Adrenal gland (tissue), 12 donors: Measurements from ENCODE around the gene TMA16. TPM values are rescaled to one million over a fixed set of nuclear protein-coding genes. Genes with fewer than 3 reads are reported as not detected.

ENCODE experiments used
- DNase-seq, 7 donors: peaks; one replicate each; pipeline ENCODE4 v3.0.0-alpha.2; 2019 to 2020
- H3K27ac ChIP-seq, 5 donors: fragments of 200-600 bp; sonication (generic) in 4 of 5; 1 replicate in 3 of 5; 2 replicates in 2 of 5; pipeline versions ENCODE4 v1.5.1 to v1.8.0; 2016 to 2020; ENCODE audit warnings: mild to moderate bottlenecking in 1 of 5
- H3K27me3 ChIP-seq: fragments of 200-600 bp; 2 replicates; pipeline ENCODE4 v1.8.0; 2021
- H3K36me3 ChIP-seq, 2 donors: fragments of 200-600 bp; replicated peaks in 1 of 2; 1 replicate in 1 of 2; 2 replicates in 1 of 2; pipeline versions ENCODE4 v1.5.1 to v1.8.0; 2018 to 2022
- H3K4me1 ChIP-seq, 2 donors: fragments of 200-600 bp; replicated peaks in 1 of 2; 1 replicate in 1 of 2; 2 replicates in 1 of 2; pipeline versions ENCODE4 v1.5.1 to v1.8.0; 2018 to 2021
- H3K4me3 ChIP-seq, 4 donors: fragments of 200-600 bp; sonication (generic) in 3 of 4; one replicate each; pipeline ENCODE4 v1.5.1; 2016 to 2018
- H3K9me3 ChIP-seq, 3 donors: fragments of 200-600 bp; sonication (generic) in 1 of 3; replicated peaks in 1 of 3; 1 replicate in 2 of 3; 2 replicates in 1 of 3; pipeline versions ENCODE4 v1.5.1 to v1.8.0; 2016 to 2021
- CTCF ChIP-seq, 6 experiments: fragments of 450-650 bp in 4 of 6; fragments of 200-600 bp in 2 of 6; sonication (generic) in 1 of 6; IDR thresholded peaks; 1 replicate in 5 of 6; 2 replicates in 1 of 6; pipeline versions ENCODE4 v1.5.1 to v1.8.0; 2016 to 2021; ENCODE audit warnings: antibody characterized with exemption in 6 of 6, mild to moderate bottlenecking in 2 of 6, moderate library complexity in 1 of 6
- POLR2A ChIP-seq, 2 donors: fragments of 450-650 bp; IDR thresholded peaks; one replicate each; pipeline ENCODE4 v1.6.1; 2017; ENCODE audit warnings: antibody characterized with exemption in 2 of 2, mild to moderate bottlenecking in 2 of 2, moderate library complexity in 1 of 2
- WGBS, 4 donors: extraction: QIAGEN DNeasy Blood & Tissue Kit in 2 of 4; methylation state at CpG; one replicate each; pipeline versions ENCODE4 v1.1.5 to v1.1.7; 2013 to 2017; 5-methylcytosine and 5-hydroxymethylcytosine counted together
- intact Hi-C, 2 donors: fragments of 100-400 bp; cut with DNase I; formaldehyde crosslinking; loops; one replicate each; pipeline versions ENCODE4 v1.14.1 to v1.15.0; 2022 to 2023
- polyA plus RNA-seq, 3 donors: library from polyadenylated mRNA; stranded (reverse); fragments of 200-250 nt in 2 of 3; fragments of 350-450 nt in 1 of 3; fragmentation: Illumina TruSeq in 1 of 3; extraction: RNeasy Lipid Tissue Mini Kit (QIAGEN cat#74804) in 1 of 3; gene quantifications; one replicate each; pipeline ENCODE4 v1.2.3, GENCODE V29; 2013 to 2014
- total RNA-seq, 9 donors: library from RNA; depleted of rRNA in 4 of 9; stranded (reverse); fragments of >200 nt in 4 of 9; fragments of 120-200 nt in 1 of 9; fragmentation: NEBNext Ultra II Directional in 1 of 9; extraction: Animal tissue kit (Norgen Biotek cat#: 25700) in 1 of 9; gene quantifications; one replicate each; pipeline versions ENCODE4 v1.1.0 to v1.2.4, GENCODE V29; 2013 to 2023
- donor health status: healthy with polysubstance abuse.
- donor health status: Bipolar disorder and iron deficiency.
- donor health status: DM: yes; HTN: yes; CAD: no.
- donor health status: DM: no; HTN: no; CAD: no.
- donor health status: DM: no; HTN: no; CAD: no.
- donor health status: DM: yes; HTN: yes; CAD: no.

TMA16 gene
- total and polyA plus RNA-seq, 12 donors = 7.7 to 63.1 (median 17.8) TPM

- Histone ChIP-seq H3K4me1 (no peaks in the 10 kb centered on the region), H3K4me3 (no peak overlapping the region), H3K36me3 (no peaks in the 10 kb centered on the region), H3K9me3 (no peaks in the 10 kb centered on the region), H3K27ac (no peak overlapping the region), H3K27me3 (no peaks in the 10 kb centered on the region)
- no peak for DNase-seq
- 79 to 89% (median 84%) methylated on average over 2 of the region's 2 CpGs for WGBS, 4 donors
- TF ChIP-seq POLR2A (IDR thresholded peaks at IDR 0.05) (no peak), CTCF (IDR thresholded peaks at IDR 0.05) (no peak)
- intact Hi-C loops = no loop called here
Measured at GRCh38 chr4:163564221-163564720, 69.8 kb downstream of the TMA16 start.

GRCh38 chr4:163565226-163566135 lies 71.0 kb downstream of the TMA16 start:
- TF ChIP-seq POLR2A (IDR thresholded peaks at IDR 0.05) (no peak), CTCF (IDR thresholded peaks at IDR 0.05) (no peak)
- intact Hi-C loops = no loop called here
- DNase-seq = no peak
- Histone ChIP-seq H3K27ac (no peak overlapping the region), H3K27me3 (no peaks in the 10 kb centered on the region), H3K9me3 (no peaks in the 10 kb centered on the region), H3K4me1 (no peaks in the 10 kb centered on the region), H3K4me3 (no peak overlapping the region), H3K36me3 (no peaks in the 10 kb centered on the region)
- 34 to 40% (median 37%) methylated on average over 5 of the region's 5 CpGs for WGBS, 4 donors

GRCh38 chr4:163566257-163566796 lies 71.8 kb downstream of the TMA16 start:
- Histone ChIP-seq H3K4me3 (no peak overlapping the region), H3K9me3 (no peaks in the 10 kb centered on the region), H3K36me3 (no peaks in the 10 kb centered on the region), H3K4me1 (no peaks in the 10 kb centered on the region), H3K27ac (no peak overlapping the region), H3K27me3 (no peaks in the 10 kb centered on the region)
- TF ChIP-seq POLR2A (IDR thresholded peaks at IDR 0.05) (no peak), CTCF (IDR thresholded peaks at IDR 0.05) (no peak)
- intact Hi-C loops = no loop called here
- no peak for DNase-seq
- WGBS, 4 donors = 65 to 85% (median 73%) methylated on average over 4 of the region's 4 CpGs

- Histone ChIP-seq H3K27me3 (no peaks in the 10 kb centered on the region), H3K9me3 (no peaks in the 10 kb centered on the region), H3K4me1 (no peaks in the 10 kb centered on the region), H3K27ac (no peak overlapping the region), H3K4me3 (no peak overlapping the region), H3K36me3 (no peaks in the 10 kb centered on the region)
- intact Hi-C loops = no loop called here
- no peak for DNase-seq
- no peak for TF ChIP-seq CTCF (IDR thresholded peaks at IDR 0.05)
- TF ChIP-seq POLR2A (IDR thresholded peaks at IDR 0.05) = no peak
- 65 to 77% (median 68%) methylated on average over 2 of the region's 2 CpGs for WGBS, 4 donors
Measured at GRCh38 chr4:163568843-163569242, 74.4 kb downstream of the TMA16 start.

Other genes starting within 250 kb of the TMA16 start
- gene NPY1R, start 162.1 kb upstream of the TMA16 start, total RNA-seq = 100 to 1,000 TPM in 1 of 9 donors, 10 to 100 TPM in 7, 1 to 10 TPM in 1; 6.9 to 105 (median 41.5) TPM
- gene NPY1R, start 162.1 kb upstream of the TMA16 start, polyA plus RNA-seq = 10 to 100 TPM; 16.9 to 44.3 (median 28.3) TPM
- 1 to 10 TPM; 1.4 to 8.1 (median 3.2) TPM for gene NPY5R, start 150.8 kb upstream of the TMA16 start, total RNA-seq
- gene NPY5R, start 150.8 kb upstream of the TMA16 start, polyA plus RNA-seq = 1 to 10 TPM; 1.5 to 3.1 (median 2.7) TPM
- gene TKTL2, start 20.9 kb upstream of the TMA16 start, total RNA-seq = not detected
- not detected for gene TKTL2, start 20.9 kb upstream of the TMA16 start, polyA plus RNA-seq